Posterior vena cava (tissue), 2 donors: ENCODE measurements around the gene WDR53. TPM values are rescaled to one million over a fixed set of nuclear protein-coding genes. Genes with fewer than 3 reads are reported as not detected.
"Not testable (repeated sequence)": the region's sequence is repeated elsewhere in the genome, so short reads cannot be mapped to it uniquely, and the experiment has no call there.

ENCODE experiments used
- DNase-seq: peaks from one replicate; pipeline ENCODE4 v3.0.0-alpha.2; 2020; ENCODE audit warnings: low spot score
- intact Hi-C, 2 donors: fragments of 100-400 bp; cut with DNase I; formaldehyde crosslinking; loops; one replicate each; pipeline versions ENCODE4 v1.14.1 to v1.14.2; 2022 to 2023
- long read RNA-seq, 2 donors: library from polyadenylated mRNA; unstranded; transcript quantifications; one replicate each; pipeline ENCODE4 v2.0.0, GENCODE V29; 2020 to 2021
- total RNA-seq, 2 donors: library from RNA; stranded (reverse); fragmentation: NEBNext Ultra II Directional; extraction: Animal tissue kit (Norgen Biotek cat#: 25700); gene quantifications; one replicate each; pipeline ENCODE4 v1.2.1, GENCODE V29; 2021
- donor health status: DM: yes; HTN: yes; CAD: no.
- donor health status: DM: yes; HTN: yes; CAD: no.

Gene WDR53
- 10 to 100 TPM in 1 of 2 donors, 1 to 10 TPM in 1; 8.1 to 10.3 TPM for total RNA-seq
- long read RNA-seq, donor 1, partial matches to known transcripts = 0 of 4 reads
- long read RNA-seq, donor 1, other reads (novel, unspliced or antisense) = 2 of 4 reads
- long read RNA-seq, donor 2, partial matches to known transcripts = 2 of 4 reads
- long read RNA-seq, donor 2, other reads (novel, unspliced or antisense) = 2 of 4 reads

- intact Hi-C loops = no loop called here
Measured at GRCh38 chr3:196568246-196569002, at the start of gene WDR53, which contains the start of gene FBXO45. TSS of gene WDR53 (minus strand) at chr3:196568554. CDS start at chr3:196561475, 7,079 bp downstream. TSS of gene FBXO45 (plus strand) at chr3:196568660. CDS start at chr3:196568985, 325 bp downstream.

GRCh38 chr3:196617256-196617655 is 48.9 kb upstream of the WDR53 start:
- no peak for DNase-seq
- intact Hi-C loops = no loop called here

More at GRCh38 chr3:196568246-196569002, at the start of gene WDR53, which contains the start of gene FBXO45:
- DNase-seq = peak; percentile 99

- intact Hi-C loops, DNase-seq: not testable (repeated sequence)
Measured at GRCh38 chr3:196615234-196615633, 46.9 kb upstream of the WDR53 start.

GRCh38 chr3:196611761-196612483 is 43.6 kb upstream of the WDR53 start:
- DNase-seq = no peak
- intact Hi-C loops = loop anchor here in 1 of 2 donors (5.0 kb wide), 1 partner anchor 75 kb away; no protein-coding TSS in a partner anchor

- DNase-seq = no peak
- intact Hi-C loops = loop anchor here (2.0 to 5.0 kb wide), 2 partner anchors 75 to 77 kb away; no protein-coding TSS in a partner anchor
Measured at GRCh38 chr3:196609805-196610515, 41.6 kb upstream of the WDR53 start.

GRCh38 chr3:196609343-196609775 is 41.0 kb upstream of the WDR53 start:
- peak; percentile 96 for DNase-seq
- intact Hi-C loops = loop anchor here in 1 of 2 donors (2.0 kb wide), 1 partner anchor 75 kb away; no protein-coding TSS in a partner anchor

- no peak for DNase-seq
- intact Hi-C loops = loop anchor here in 1 of 2 donors (2.0 kb wide), 1 partner anchor 76 kb away; no protein-coding TSS in a partner anchor
Measured at GRCh38 chr3:196608693-196609092, 40.3 kb upstream of the WDR53 start.

- no peak for DNase-seq
- intact Hi-C loops = no loop called here
Measured at GRCh38 chr3:196604548-196604947, 36.2 kb upstream of the WDR53 start.

- intact Hi-C loops = no loop called here
- no peak for DNase-seq
Measured at GRCh38 chr3:196603683-196604082, 35.3 kb upstream of the WDR53 start.

GRCh38 chr3:196602673-196603072 is 34.3 kb upstream of the WDR53 start:
- intact Hi-C loops = no loop called here
- DNase-seq = no peak

- intact Hi-C loops = no loop called here
- no peak for DNase-seq
Measured at GRCh38 chr3:196600359-196600758, 32.0 kb upstream of the WDR53 start.

- DNase-seq = no peak
- intact Hi-C loops = no loop called here
Measured at GRCh38 chr3:196599734-196600128, 31.4 kb upstream of the WDR53 start.

- DNase-seq, intact Hi-C loops: not testable (repeated sequence)
Measured at GRCh38 chr3:196597971-196598733, 29.8 kb upstream of the WDR53 start.

GRCh38 chr3:196596355-196596754 is 28.0 kb upstream of the WDR53 start:
- intact Hi-C loops = loop anchor here in 1 of 2 donors (1.0 kb wide), 1 partner anchor 20 kb away; no protein-coding TSS in a partner anchor
- DNase-seq = no peak

GRCh38 chr3:196590279-196590678 is 21.9 kb upstream of the WDR53 start:
- no peak for DNase-seq
- intact Hi-C loops = no loop called here

GRCh38 chr3:196585044-196585757 is 16.8 kb upstream of the WDR53 start:
- intact Hi-C loops = no loop called here
- no peak for DNase-seq

GRCh38 chr3:196572389-196572788 is 4.0 kb upstream of the WDR53 start:
- intact Hi-C loops = loop anchor here in 1 of 2 donors (2.0 kb wide), 1 partner anchor 30 kb away; no protein-coding TSS in a partner anchor
- DNase-seq = no peak
